Transverse colon (tissue), 4 donors: ENCODE measurements around the gene LY86. TPM values are rescaled to one million over a fixed set of nuclear protein-coding genes. Genes with fewer than 3 reads are reported as not detected.
"Not testable (repeated sequence)": the region's sequence is repeated elsewhere in the genome, so short reads cannot be mapped to it uniquely, and the experiment has no call there.

Experiments
- DNase-seq: peaks from one replicate; pipeline ENCODE4 v3.0.0-alpha.2; 2019
- H3K27ac ChIP-seq, 4 donors: fragments of 200-600 bp; sonication (generic); 2 replicates each; pipeline ENCODE4 v1.5.1; 2016 to 2018; ENCODE audit warnings: inconsistent platforms in 4 of 4
- H3K27me3 ChIP-seq: fragments of 200-600 bp; sonication (generic); 2 replicates; pipeline ENCODE4 v1.5.1; 2017; ENCODE audit warnings: inconsistent platforms
- H3K36me3 ChIP-seq, 4 donors: fragments of 200-600 bp; sonication (generic); 2 replicates each; pipeline ENCODE4 v1.5.1; 2017 to 2019; ENCODE audit warnings: inconsistent platforms in 4 of 4
- H3K4me1 ChIP-seq, 4 donors: fragments of 200-600 bp; sonication (generic); 2 replicates each; pipeline ENCODE4 v1.5.1; 2017 to 2020; ENCODE audit warnings: inconsistent platforms in 4 of 4
- H3K4me3 ChIP-seq, 4 donors: fragments of 200-600 bp; sonication (generic); 1 replicate in 1 of 4; 2 replicates in 3 of 4; pipeline versions ENCODE4 v1.5.1 to v1.6.1; 2017 to 2019; ENCODE audit warnings: inconsistent platforms in 4 of 4
- H3K9me3 ChIP-seq, 2 donors: fragments of 200-600 bp; sonication (generic); 2 replicates each; pipeline ENCODE4 v1.5.1; 2017 to 2019; ENCODE audit warnings: inconsistent platforms in 2 of 2
- EP300 ChIP-seq: sonication (generic); formaldehyde crosslinking; IDR thresholded peaks from one replicate; pipeline ENCODE4 v1.6.1; 2017; ENCODE audit warnings: antibody characterized with exemption, low read depth
- POLR2A ChIP-seq: fragments of 450-650 bp; IDR thresholded peaks from one replicate; pipeline ENCODE4 v1.6.1; 2016; ENCODE audit warnings: antibody characterized with exemption, mild to moderate bottlenecking, moderate library complexity
- POLR2AphosphoS5 ChIP-seq, 3 donors: sonication (generic); formaldehyde crosslinking; IDR thresholded peaks; one replicate each; pipeline ENCODE4 v1.6.1; 2016; ENCODE audit warnings: antibody characterized with exemption in 3 of 3
- WGBS, 2 donors: methylation state at CpG; one replicate each; pipeline ENCODE4 v1.1.5; 2018; ENCODE audit warnings: low coverage in 1 of 2; 5-methylcytosine and 5-hydroxymethylcytosine counted together
- in situ Hi-C, 4 donors: fragments of 200-750 bp; cut with MboI; loops; one replicate each; pipeline versions ENCODE4 v1.15.0 to v1.15.1; 2017; ENCODE audit warnings: low sequenced_read_pairs in 3 of 4, low pct_ligation_motif_present in 1 of 4, low pct_unique_long_range_greater_than_20kb in 1 of 4
- intact Hi-C: fragments of 100-400 bp; cut with DNase I; formaldehyde crosslinking; loops from one replicate; pipeline ENCODE4 v1.15.1; 2023; ENCODE audit warnings: low total_unique reads
- total RNA-seq, 4 donors: library from RNA; depleted of rRNA; stranded (reverse); fragments of >200 nt; gene quantifications; one replicate each; pipeline ENCODE4 v1.1.0, GENCODE V29; 2016
- TF ChIP-seq, protein P1 (sequence below), 5 experiments: fragments of 200-600 bp in 3 of 5; fragments of 450-650 bp in 2 of 5; sonication (generic) in 3 of 5; IDR thresholded peaks; 1 replicate in 2 of 5; 2 replicates in 3 of 5; pipeline ENCODE4 v1.5.1; 2016 to 2017; ENCODE audit warnings: antibody characterized with exemption in 5 of 5, inconsistent platforms in 3 of 5, mild to moderate bottlenecking in 2 of 5, moderate library complexity in 1 of 5

The LY86 gene
- total RNA-seq, 4 donors from 2014 or later, result 10.0 TPM; not detected in 3

DNA sequence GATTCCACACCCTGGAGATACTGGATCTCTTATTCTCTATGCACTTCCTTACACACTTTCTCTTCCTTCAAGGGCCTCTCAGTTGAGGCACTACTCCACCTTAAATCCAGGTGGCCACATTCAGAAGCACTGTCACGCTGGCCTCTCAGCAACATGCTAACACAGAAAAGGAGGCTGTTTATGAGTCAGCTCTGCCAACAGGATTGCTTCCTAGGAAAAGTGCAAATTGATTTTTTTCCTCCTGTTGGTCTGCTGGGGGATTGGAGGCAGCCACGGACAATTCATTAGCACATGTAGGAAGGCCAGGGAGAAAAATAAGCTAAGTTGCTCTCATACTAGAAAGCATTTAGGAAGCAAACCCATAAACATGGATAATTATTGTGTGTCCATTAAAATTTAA lies 20.9 kb downstream of the LY86 start:
- intact Hi-C loops (no loop called here), in situ Hi-C loops (no loop called here)

DNA sequence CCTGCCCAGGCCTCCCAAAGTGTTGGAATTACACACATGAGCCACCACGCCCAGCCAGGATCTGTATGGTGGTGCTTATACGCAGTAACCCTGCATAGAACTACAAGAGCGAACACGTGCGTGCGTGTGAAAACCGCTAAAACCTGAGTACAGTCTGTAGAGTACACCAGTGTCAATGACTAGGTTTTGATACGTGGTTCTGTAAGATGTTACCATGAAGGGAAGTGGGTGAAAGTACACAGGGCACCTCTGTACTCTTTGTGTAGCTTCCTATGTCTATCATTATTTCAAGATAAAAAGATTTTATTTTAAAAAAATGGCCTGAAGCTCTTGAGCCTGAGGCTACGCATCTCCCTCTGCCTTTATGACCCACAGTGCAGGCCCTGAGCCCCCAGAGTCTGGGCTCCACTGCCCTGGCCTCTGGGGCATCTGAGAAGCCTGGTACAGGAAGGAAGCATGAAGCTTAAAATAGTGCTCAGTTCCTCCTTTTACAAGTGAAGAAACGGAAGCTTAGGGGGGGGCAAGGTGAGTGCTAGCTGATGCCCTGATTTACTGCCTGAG lies 21.6 kb downstream of the LY86 start:
- no peak overlapping the region for H3K4me3 ChIP-seq
- in situ Hi-C loops (no loop called here), intact Hi-C loops (no loop called here)
- WGBS, 2 donors, result 83% methylated on average over 3 to 10 of the region's 10 CpGs
- no peaks in the 10 kb centered on the region for H3K36me3 ChIP-seq
- DNase-seq, result peak; percentile 11
- H3K9me3 ChIP-seq, result no peaks in the 10 kb centered on the region
- no peaks in the 10 kb centered on the region for H3K27me3 ChIP-seq
- TF ChIP-seq POLR2A, result no peak
- TF ChIP-seq, protein P1, sequence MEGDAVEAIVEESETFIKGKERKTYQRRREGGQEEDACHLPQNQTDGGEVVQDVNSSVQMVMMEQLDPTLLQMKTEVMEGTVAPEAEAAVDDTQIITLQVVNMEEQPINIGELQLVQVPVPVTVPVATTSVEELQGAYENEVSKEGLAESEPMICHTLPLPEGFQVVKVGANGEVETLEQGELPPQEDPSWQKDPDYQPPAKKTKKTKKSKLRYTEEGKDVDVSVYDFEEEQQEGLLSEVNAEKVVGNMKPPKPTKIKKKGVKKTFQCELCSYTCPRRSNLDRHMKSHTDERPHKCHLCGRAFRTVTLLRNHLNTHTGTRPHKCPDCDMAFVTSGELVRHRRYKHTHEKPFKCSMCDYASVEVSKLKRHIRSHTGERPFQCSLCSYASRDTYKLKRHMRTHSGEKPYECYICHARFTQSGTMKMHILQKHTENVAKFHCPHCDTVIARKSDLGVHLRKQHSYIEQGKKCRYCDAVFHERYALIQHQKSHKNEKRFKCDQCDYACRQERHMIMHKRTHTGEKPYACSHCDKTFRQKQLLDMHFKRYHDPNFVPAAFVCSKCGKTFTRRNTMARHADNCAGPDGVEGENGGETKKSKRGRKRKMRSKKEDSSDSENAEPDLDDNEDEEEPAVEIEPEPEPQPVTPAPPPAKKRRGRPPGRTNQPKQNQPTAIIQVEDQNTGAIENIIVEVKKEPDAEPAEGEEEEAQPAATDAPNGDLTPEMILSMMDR (IDR thresholded peaks at IDR 0.05), result no peak
- no peaks in the 10 kb centered on the region for H3K4me1 ChIP-seq
- H3K27ac ChIP-seq, result no peak overlapping the region

More for the DNA sequence above, 20.9 kb downstream of the LY86 start:
- 40 to 87% methylated on average over 1 to 2 of the region's 2 CpGs for WGBS, 2 donors
- Histone ChIP-seq H3K27me3 (no peaks in the 10 kb centered on the region), H3K27ac (no peak overlapping the region), H3K9me3 (no peaks in the 10 kb centered on the region), H3K4me3 (no peak overlapping the region), H3K4me1 (no peaks in the 10 kb centered on the region), H3K36me3 (no peaks in the 10 kb centered on the region)
- no peak for DNase-seq
- TF ChIP-seq POLR2A, result no peak
- TF ChIP-seq, protein P1 (IDR thresholded peaks at IDR 0.05), result no peak
- TF ChIP-seq POLR2AphosphoS5 (IDR thresholded peaks at IDR 0.05), result no peak
- TF ChIP-seq EP300, result no peak

DNA sequence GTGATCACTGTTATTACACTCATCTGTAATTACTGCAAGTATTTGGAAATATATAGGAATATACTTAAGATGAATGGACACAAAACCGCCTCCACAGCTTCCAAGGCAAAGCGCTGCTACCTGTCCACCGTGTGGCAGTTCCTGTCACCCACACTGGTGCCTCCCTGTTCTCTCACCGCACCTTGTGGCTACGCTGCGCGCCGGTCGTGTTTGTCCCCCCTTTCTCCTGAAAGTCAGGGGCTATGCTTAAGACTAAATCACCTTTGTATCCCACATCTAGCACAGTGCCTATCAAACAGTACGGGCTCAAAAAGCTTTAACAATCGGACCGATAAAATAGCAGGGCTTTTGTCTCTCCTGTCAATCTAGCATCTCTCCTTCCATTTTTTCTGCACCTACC lies 23.0 kb downstream of the LY86 start:
- 80 to 97% methylated on average over 6 to 12 of the region's 12 CpGs for WGBS, 2 donors

DNA sequence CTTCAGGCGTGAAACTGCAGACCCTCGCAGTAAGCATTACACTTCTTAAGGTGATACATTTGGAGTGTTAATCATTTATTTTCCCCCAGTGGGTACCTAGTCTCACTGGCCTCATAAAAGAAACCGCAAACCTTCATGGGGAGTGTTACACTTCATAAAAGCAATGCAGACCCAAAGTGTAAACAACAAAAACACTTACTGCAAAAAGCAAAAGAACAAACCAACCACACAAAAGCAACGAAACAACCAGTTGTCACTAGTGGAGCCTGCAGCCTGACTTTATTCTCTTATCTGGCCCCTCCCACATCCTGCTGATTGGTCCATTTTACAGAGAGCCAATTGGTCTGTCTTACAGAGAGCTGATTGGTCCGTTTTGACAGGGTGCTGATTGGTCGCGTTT lies 23.8 kb downstream of the LY86 start:
- no peak for DNase-seq
- Histone ChIP-seq H3K27me3 (no peaks in the 10 kb centered on the region), H3K27ac (no peak overlapping the region), H3K36me3 (no peaks in the 10 kb centered on the region), H3K4me3 (no peak overlapping the region), H3K4me1 (no peaks in the 10 kb centered on the region), H3K9me3 (no peaks in the 10 kb centered on the region)
- TF ChIP-seq POLR2A (no peak), EP300 (no peak), POLR2AphosphoS5 (IDR thresholded peaks at IDR 0.05) (no peak)
- TF ChIP-seq, protein P1 (IDR thresholded peaks at IDR 0.05), result no peak
- intact Hi-C loops, result no loop called here
- 70 to 89% methylated on average over 5 to 7 of the region's 7 CpGs for WGBS, 2 donors
- in situ Hi-C loops, result no loop called here

More for the DNA sequence above, 23.0 kb downstream of the LY86 start:
- in situ Hi-C loops, result no loop called here
- Histone ChIP-seq H3K27me3 (no peaks in the 10 kb centered on the region), H3K36me3 (no peaks in the 10 kb centered on the region), H3K4me3 (no peak overlapping the region), H3K27ac (no peak overlapping the region), H3K9me3 (no peaks in the 10 kb centered on the region), H3K4me1 (no peaks in the 10 kb centered on the region)
- no peak for DNase-seq
- intact Hi-C loops, result no loop called here
- TF ChIP-seq POLR2A (no peak), POLR2AphosphoS5 (IDR thresholded peaks at IDR 0.05) (no peak), EP300 (no peak)
- TF ChIP-seq, protein P1 (IDR thresholded peaks at IDR 0.05), result no peak

DNA sequence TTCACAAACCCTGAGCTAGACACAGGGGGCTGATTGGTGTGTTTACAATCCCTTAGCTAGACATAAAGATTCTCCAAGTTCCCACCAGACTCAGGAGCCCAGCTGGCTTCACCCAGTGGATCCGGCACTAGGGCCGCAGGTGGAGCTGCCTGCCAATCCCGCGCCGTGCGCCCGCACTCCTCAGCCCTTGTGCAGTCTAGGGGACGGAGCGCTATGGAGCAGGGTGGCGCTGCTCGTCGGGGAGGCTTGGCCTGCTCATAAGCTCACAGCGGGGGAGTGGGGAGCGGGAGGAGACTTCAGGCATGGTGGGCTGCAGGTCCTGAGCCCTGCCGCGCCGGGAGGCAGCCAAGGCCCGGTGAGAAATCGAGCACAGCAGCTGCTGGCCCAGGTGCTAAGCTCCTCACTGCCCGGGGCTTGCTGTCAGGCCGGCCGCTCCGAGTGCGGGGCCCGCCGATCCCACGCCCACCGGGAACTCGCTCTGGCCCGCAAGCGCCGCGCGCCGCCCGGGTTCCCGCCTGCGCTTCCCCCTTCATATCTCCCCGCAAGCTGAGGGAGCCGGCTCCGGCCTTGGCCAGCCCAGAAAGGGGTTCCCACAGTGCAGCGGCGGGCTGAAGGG lies 24.7 kb downstream of the LY86 start:
- H3K27me3 ChIP-seq, intact Hi-C loops, H3K4me1 ChIP-seq, H3K36me3 ChIP-seq, in situ Hi-C loops, H3K27ac ChIP-seq, DNase-seq, H3K4me3 ChIP-seq, H3K9me3 ChIP-seq: not testable (repeated sequence)
- WGBS, 2 donors, result 97% methylated on average over 40 of the region's 43 CpGs; no CpG with 5 or more reads in 1 of the 2 donors
